ENCODE results near the gene ZNF330.

The ZNF330 gene

DNA sequence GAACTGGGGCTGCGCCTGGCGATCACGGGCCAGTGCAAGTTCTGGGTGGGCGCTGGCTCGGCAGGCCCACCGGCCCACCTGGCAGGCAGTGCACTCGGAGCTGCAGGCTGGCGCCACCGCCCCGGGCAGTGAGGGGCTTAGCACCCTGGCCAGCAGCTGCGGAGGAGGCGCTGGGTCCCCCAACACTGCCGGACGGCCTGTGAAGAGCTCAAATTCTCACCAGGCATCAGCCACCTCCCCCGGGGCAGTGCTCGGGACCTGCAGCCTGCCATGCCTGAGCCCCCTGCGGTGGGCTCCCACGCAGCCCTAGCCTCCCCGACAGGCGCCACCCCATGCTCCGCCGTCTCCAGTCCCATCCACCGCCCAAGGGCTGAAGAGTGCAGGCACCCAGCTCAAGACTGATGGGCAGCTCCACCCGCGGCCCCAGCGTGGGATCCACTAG is 7.1 kb upstream of the ZNF330 start:
- Histone ChIP-seq H3K4me2 (ENCODE audit: low read length) (no peak overlapping the region), H3K4me3 (ENCODE audit: low read depth, low read length, poor library complexity, severe bottlenecking) (no peak overlapping the region), H3K27me3 (ENCODE audit: insufficient read depth, low read length) (no peaks in the 10 kb centered on the region), H3K9ac (ENCODE audit: low read length) (no peak overlapping the region), H2AFZ (ENCODE audit: low read length) (no peak overlapping the region), H3K79me2 (ENCODE audit: insufficient read depth, low read length) (no peaks in the 10 kb centered on the region), H3K36me3 (ENCODE audit: insufficient read depth, low read length) (no peaks in the 10 kb centered on the region), H3K4me1 (ENCODE audit: insufficient read depth, low read length, severe bottlenecking) (no peaks in the 10 kb centered on the region), H3K9me3 (ENCODE audit: low read length) (no peaks in the 10 kb centered on the region), H4K20me1 (ENCODE audit: insufficient read depth, low read length) (no peaks in the 10 kb centered on the region), H3K9me2 (ENCODE audit: low read depth, low read length) (no peaks in the 10 kb centered on the region), H3F3A (ENCODE audit: insufficient read depth, low read length) (no peaks in the 10 kb centered on the region), H3K27ac (ENCODE audit: low read depth, low read length, poor library complexity, severe bottlenecking) (no peak overlapping the region)
- TF ChIP-seq EZH2 (IDR thresholded peaks at IDR 0.05; ENCODE audit: borderline replicate concordance, low read length), result no peak
- TF ChIP-seq, protein P1, sequence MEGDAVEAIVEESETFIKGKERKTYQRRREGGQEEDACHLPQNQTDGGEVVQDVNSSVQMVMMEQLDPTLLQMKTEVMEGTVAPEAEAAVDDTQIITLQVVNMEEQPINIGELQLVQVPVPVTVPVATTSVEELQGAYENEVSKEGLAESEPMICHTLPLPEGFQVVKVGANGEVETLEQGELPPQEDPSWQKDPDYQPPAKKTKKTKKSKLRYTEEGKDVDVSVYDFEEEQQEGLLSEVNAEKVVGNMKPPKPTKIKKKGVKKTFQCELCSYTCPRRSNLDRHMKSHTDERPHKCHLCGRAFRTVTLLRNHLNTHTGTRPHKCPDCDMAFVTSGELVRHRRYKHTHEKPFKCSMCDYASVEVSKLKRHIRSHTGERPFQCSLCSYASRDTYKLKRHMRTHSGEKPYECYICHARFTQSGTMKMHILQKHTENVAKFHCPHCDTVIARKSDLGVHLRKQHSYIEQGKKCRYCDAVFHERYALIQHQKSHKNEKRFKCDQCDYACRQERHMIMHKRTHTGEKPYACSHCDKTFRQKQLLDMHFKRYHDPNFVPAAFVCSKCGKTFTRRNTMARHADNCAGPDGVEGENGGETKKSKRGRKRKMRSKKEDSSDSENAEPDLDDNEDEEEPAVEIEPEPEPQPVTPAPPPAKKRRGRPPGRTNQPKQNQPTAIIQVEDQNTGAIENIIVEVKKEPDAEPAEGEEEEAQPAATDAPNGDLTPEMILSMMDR (IDR thresholded peaks at IDR 0.05; ENCODE audit: low read length), result no peak

DNA sequence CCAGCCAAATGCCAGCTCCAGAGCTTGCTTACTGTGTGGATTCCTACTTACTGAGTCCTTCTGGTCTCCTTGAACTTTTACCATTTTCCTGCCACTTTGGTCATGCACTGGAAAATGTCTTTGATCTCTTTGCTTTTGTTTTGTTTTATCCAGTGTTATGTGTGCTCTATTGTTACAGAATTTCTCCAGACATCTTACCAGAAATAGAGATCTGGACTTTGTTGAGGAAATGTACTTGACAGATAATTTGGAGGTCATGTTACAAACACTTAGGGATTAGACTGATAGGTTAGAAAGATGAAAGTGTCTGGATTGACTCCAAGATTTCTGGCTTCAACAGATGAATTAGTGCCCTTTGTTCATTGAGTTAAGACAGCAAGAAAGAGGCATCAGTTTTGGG is 5.7 kb upstream of the ZNF330 start:
- no peaks in the 10 kb centered on the region for H3K79me2 ChIP-seq (ENCODE audit: insufficient read depth, low read length)

GRCh38 chr4:141216002-141216761 is 4.5 kb upstream of the ZNF330 start:
- no peak overlapping the region for H3K4me3 ChIP-seq (ENCODE audit: low read depth, low read length, poor library complexity, severe bottlenecking)
- H3K4me2 ChIP-seq (ENCODE audit: low read length), result no peak overlapping the region
- H2AFZ ChIP-seq (ENCODE audit: low read length), result no peak overlapping the region
- H3F3A ChIP-seq (ENCODE audit: insufficient read depth, low read length), result no peaks in the 10 kb centered on the region
- no peaks in the 10 kb centered on the region for H4K20me1 ChIP-seq (ENCODE audit: insufficient read depth, low read length)
- H3K79me2 ChIP-seq (ENCODE audit: insufficient read depth, low read length), result peaks cover 3% of the 10 kb centered on the region; the same call in 1 of the 2 replicates
- H3K9ac ChIP-seq (ENCODE audit: low read length), result no peak overlapping the region
- H3K27me3 ChIP-seq (ENCODE audit: insufficient read depth, low read length), result no peaks in the 10 kb centered on the region
- peaks cover 4% of the 10 kb centered on the region for H3K4me1 ChIP-seq (ENCODE audit: insufficient read depth, low read length, severe bottlenecking)
- H3K9me3 ChIP-seq (ENCODE audit: low read length), result no peaks in the 10 kb centered on the region
- no peaks in the 10 kb centered on the region for H3K9me2 ChIP-seq (ENCODE audit: low read depth, low read length)
- H3K36me3 ChIP-seq (ENCODE audit: insufficient read depth, low read length), result no peaks in the 10 kb centered on the region
- no peak for TF ChIP-seq EZH2 (IDR thresholded peaks at IDR 0.05; ENCODE audit: borderline replicate concordance, low read length)
- TF ChIP-seq, protein P1 (IDR thresholded peaks at IDR 0.05; ENCODE audit: low read length), result no peak
- H3K27ac ChIP-seq (ENCODE audit: low read depth, low read length, poor library complexity, severe bottlenecking), result no peak overlapping the region

More for the DNA sequence above, 5.7 kb upstream of the ZNF330 start:
- no peak overlapping the region for H3K4me2 ChIP-seq (ENCODE audit: low read length)
- no peaks in the 10 kb centered on the region for H3K9me2 ChIP-seq (ENCODE audit: low read depth, low read length)
- no peaks in the 10 kb centered on the region for H3K9me3 ChIP-seq (ENCODE audit: low read length)
- no peaks in the 10 kb centered on the region for H4K20me1 ChIP-seq (ENCODE audit: insufficient read depth, low read length)
- H3K9ac ChIP-seq (ENCODE audit: low read length), result no peak overlapping the region
- no peaks in the 10 kb centered on the region for H3K36me3 ChIP-seq (ENCODE audit: insufficient read depth, low read length)
- no peaks in the 10 kb centered on the region for H3K4me1 ChIP-seq (ENCODE audit: insufficient read depth, low read length, severe bottlenecking)
- H3F3A ChIP-seq (ENCODE audit: insufficient read depth, low read length), result no peaks in the 10 kb centered on the region
- no peak overlapping the region for H3K4me3 ChIP-seq (ENCODE audit: low read depth, low read length, poor library complexity, severe bottlenecking)
- H3K27ac ChIP-seq (ENCODE audit: low read depth, low read length, poor library complexity, severe bottlenecking), result no peak overlapping the region
- H2AFZ ChIP-seq (ENCODE audit: low read length), result no peak overlapping the region
- no peak for TF ChIP-seq EZH2 (IDR thresholded peaks at IDR 0.05; ENCODE audit: borderline replicate concordance, low read length)
- TF ChIP-seq, protein P1 (IDR thresholded peaks at IDR 0.05; ENCODE audit: low read length), result no peak
- no peaks in the 10 kb centered on the region for H3K27me3 ChIP-seq (ENCODE audit: insufficient read depth, low read length)

Measured in OCI-LY1 (cell line).